ENCODE data around the gene SETD7.
A peak's percentile ranks its signal among the peaks of the same experiment; 100 is the strongest.

SETD7 gene

DNA sequence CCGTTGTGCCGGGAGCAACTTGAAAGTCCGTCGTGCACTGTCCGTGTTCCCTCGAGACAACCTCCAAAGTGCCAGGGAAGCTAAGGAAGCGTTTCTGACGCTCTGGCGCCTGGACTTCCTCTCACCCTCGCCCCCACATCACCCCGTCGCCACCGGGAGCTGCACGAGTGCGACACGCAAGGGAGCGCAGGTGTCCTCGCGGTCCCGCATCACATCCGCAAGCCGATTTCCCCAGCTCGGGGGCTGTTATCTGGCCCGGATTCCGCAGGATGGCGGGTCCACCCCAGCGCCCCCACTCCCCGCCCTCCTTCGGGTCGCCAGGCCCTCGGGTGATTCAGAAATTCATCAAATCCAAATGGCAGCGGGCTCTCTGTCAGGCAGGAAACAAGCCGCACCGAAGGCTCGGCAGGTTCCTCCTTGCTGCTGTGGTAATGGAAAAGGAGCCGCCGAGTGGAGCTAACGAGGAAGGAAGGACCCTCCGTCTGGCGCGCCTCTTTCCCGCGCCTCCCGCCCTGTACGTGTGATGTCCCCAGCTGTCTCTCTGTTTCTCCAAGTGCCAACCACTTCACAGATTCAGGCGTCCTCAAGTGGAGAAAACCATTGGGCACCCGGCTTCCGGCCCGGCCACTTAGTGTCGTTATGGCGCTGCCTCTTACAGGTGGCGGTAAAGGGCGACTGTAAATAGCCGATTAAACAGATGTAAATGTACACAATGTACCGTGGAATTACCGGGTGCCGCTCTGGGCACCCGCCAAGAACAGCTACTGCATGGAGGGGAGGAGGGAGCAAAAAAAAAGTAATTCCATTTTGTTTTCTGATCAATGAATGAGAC is 921 bp upstream of the SETD7 start:
- Histone ChIP-seq H3K27ac (ENCODE audit: low read depth, low read length) (peak overlapping the region; percentile 93), H3K27me3 (ENCODE audit: control insufficient read depth in 1 of 2, insufficient read depth in 2 of 2, low read length in 2 of 2) (no peaks in the 10 kb centered on the region), H3K4me3 (ENCODE audit: low read depth in 1 of 2, low read length in 2 of 2) (peak overlapping the region; percentile 82 to 98), H3K36me3 (ENCODE audit: insufficient read depth, low read length) (no peaks in the 10 kb centered on the region), H3K9me3 (ENCODE audit: low read length) (no peaks in the 10 kb centered on the region), H3K9ac (ENCODE audit: low read length) (peak overlapping the region; percentile 66), H3K4me1 (ENCODE audit: insufficient read depth, low read length) (peaks cover 61% of the 10 kb centered on the region)

DNA sequence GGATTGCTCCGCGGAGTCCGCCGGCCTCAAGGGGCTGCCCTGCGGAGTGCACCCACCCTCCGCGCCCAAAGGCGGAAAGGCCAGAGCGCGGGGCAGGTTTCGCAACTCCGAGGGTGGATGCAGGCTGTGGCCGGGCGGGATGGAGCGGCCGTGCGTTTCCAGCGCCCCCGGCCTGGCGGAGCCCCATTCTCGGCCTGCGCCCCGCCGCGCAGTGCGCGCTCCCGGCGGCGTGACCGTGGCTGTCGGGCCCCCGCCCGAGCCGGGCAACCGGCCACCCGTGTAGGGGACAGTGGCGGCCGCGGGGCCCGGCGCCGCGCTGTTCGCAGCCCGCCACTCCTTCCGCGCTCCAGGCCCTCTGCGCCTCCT is 331 bp downstream of the SETD7 start:
- Histone ChIP-seq H3K36me3 (ENCODE audit: insufficient read depth, low read length) (no peaks in the 10 kb centered on the region), H3K27me3 (ENCODE audit: control insufficient read depth in 1 of 2, insufficient read depth in 2 of 2, low read length in 2 of 2) (no peaks in the 10 kb centered on the region), H3K4me1 (ENCODE audit: insufficient read depth, low read length) (peaks cover 72% of the 10 kb centered on the region)

DNA sequence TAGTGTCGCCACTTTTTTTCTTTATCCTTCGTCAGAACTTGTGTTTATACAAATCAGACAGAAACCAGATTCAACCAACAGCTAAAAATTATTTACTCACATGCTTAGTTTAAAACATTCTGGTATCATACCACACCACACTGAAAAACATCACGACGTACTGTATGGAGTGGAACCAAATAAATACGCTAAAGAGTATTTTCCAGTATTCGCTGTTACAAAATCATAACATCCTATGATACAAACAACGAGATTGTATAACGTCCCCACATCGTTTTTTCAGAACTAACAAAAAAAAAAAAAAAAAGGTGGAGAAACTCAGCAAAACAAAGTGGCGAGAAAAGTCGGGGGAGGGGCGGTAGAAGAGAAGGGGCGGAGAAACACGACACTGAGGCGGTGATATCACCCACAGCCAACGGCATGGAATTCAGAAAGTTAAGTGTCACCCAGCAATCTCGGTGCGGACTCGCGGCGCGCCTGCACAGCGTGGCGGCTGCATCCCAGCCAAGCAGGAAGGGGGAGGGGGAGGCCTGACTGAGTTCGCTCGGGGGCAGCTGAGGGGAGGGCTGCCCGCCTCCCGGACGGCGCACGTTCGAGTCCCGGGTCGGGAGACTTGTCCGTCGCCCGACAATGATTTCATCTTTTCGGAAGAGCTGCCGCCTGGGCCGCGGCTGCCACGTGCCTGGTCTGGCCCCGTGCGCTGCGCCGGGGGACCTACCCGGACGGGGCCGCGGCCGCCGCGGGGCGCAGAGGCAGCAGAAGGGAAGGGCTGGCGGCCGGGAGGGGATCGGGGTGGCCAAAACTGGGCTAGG is 920 bp downstream of the SETD7 start:
- peak overlapping the region; percentile 93 for H3K27ac ChIP-seq (ENCODE audit: low read depth, low read length)
- no peaks in the 10 kb centered on the region for H3K9me3 ChIP-seq (ENCODE audit: low read length)
- peak overlapping the region; percentile 82 to 98 for H3K4me3 ChIP-seq (ENCODE audit: low read depth in 1 of 2, low read length in 2 of 2)
- H3K4me1 ChIP-seq (ENCODE audit: insufficient read depth, low read length) = peaks cover 73% of the 10 kb centered on the region
- H3K9ac ChIP-seq (ENCODE audit: low read length) = peak overlapping the region; percentile 66
- no peaks in the 10 kb centered on the region for H3K36me3 ChIP-seq (ENCODE audit: insufficient read depth, low read length)
- H3K27me3 ChIP-seq (ENCODE audit: control insufficient read depth in 1 of 2, insufficient read depth in 2 of 2, low read length in 2 of 2) = no peaks in the 10 kb centered on the region

More for the DNA sequence above, 331 bp downstream of the SETD7 start:
- Histone ChIP-seq H3K4me3 (ENCODE audit: low read depth in 1 of 2, low read length in 2 of 2) (peak overlapping the region; percentile 82 to 98), H3K27ac (ENCODE audit: low read depth, low read length) (peak overlapping the region; percentile 93), H3K9me3 (ENCODE audit: low read length) (no peaks in the 10 kb centered on the region), H3K9ac (ENCODE audit: low read length) (peak overlapping the region; percentile 66)

DNA sequence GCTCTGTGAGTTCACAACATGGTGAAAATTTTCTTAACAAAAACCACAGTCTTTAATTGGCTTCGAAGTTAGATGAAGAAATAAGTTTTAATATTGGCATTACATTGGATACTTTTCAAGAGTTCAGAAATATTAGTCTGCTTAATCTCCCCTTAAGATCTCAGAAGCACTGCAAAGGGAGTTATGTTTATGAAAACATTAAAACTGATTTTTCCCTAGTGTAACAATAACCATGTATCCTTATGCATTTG is 1.5 kb downstream of the SETD7 start:
- Histone ChIP-seq H3K4me3 (ENCODE audit: low read depth in 1 of 2, low read length in 2 of 2) (peak overlapping the region; percentile 82 to 98), H3K4me1 (ENCODE audit: insufficient read depth, low read length) (peaks cover 71% of the 10 kb centered on the region)

DNA sequence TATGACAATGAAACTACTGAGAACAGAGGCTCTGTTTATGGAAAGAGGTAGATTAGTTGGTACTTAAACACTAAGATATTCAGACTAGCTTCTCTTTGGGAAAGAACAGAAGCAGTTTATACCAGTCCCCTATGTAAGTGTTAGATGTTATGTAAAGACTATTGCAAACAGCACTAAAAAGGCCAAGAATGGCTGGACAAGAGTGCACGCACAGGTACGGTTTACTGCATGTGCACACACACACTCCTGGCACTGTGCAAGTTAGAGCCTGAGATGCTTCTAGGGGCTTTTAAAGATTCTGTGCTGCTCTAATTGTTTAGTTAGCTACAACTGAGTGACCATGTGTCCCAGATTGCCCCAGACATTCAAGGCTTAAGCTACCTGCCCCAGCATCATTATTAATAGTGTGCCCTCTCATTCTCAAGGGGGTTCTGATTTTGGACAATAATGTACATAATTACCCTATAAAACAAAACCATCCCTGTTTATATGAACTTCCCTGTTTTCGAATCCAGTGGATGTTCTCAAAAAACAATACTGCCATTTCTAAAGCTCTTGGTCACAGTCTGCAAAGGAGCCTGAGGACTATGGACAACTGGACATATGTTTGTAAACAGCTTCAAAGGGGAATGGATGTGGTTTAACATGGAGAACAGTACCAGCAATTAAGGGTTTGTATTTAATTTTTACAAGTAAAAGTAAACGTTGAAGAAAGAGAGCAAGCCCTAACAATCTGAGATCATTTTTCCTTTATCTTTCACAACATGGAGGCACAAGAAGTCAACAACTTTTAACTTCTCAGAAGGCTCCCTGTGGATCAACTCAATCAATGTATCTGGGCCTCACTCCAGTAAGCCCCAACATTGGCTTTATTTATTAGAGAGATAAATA is 2.0 kb downstream of the SETD7 start:
- peaks cover 65% of the 10 kb centered on the region for H3K4me1 ChIP-seq (ENCODE audit: insufficient read depth, low read length)
- peak overlapping the region; percentile 66 for H3K9ac ChIP-seq (ENCODE audit: low read length)
- no peaks in the 10 kb centered on the region for H3K27me3 ChIP-seq (ENCODE audit: control insufficient read depth in 1 of 2, insufficient read depth in 2 of 2, low read length in 2 of 2)
- peak overlapping the region; percentile 54 for H3K27ac ChIP-seq (ENCODE audit: low read depth, low read length)
- no peaks in the 10 kb centered on the region for H3K9me3 ChIP-seq (ENCODE audit: low read length)
- peak overlapping the region; percentile 82 to 98 for H3K4me3 ChIP-seq (ENCODE audit: low read depth in 1 of 2, low read length in 2 of 2)
- H3K36me3 ChIP-seq (ENCODE audit: insufficient read depth, low read length) = no peaks in the 10 kb centered on the region

More for the DNA sequence above, 1.5 kb downstream of the SETD7 start:
- Histone ChIP-seq H3K9me3 (ENCODE audit: low read length) (no peaks in the 10 kb centered on the region), H3K36me3 (ENCODE audit: insufficient read depth, low read length) (no peaks in the 10 kb centered on the region), H3K27ac (ENCODE audit: low read depth, low read length) (peak overlapping the region; percentile 41), H3K9ac (ENCODE audit: low read length) (peak overlapping the region; percentile 66), H3K27me3 (ENCODE audit: control insufficient read depth in 1 of 2, insufficient read depth in 2 of 2, low read length in 2 of 2) (no peaks in the 10 kb centered on the region)

DNA sequence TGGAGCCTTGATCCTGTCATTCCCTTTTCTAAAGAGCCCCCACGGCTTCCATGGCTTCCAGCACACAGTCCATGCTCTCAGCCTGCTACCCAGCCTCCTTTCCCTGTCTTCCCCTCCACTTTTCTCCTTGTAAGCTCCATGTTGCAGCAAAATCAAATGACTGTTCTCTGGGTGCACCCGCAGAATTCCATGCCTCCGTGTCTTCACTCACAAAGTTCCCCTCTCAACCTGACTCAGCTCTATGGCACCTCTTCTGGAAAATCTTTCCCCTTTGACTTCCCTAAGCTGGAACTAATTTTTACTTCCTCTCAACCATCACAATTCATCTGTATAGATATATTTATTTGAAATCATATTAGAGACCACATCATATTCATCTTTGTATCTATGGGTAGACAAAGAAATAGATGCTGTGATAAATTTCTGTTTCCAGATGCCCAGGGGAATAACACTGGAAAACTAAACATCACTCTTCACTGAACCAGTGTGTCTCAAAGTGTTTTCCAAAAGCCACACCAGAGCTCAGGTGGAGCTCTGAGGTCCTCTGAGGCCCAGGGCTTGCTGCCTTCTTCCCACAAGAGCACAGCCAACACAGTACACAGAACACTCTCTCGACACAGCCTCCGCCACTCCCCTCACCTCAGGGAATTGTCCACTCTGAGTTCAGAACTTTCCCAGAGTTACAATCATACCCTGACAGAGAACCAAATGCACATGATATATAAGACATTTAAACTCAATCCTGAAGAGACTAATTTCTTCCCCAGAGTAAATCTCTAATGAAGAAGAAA is 3.3 kb downstream of the SETD7 start:
- H3K9ac ChIP-seq (ENCODE audit: low read length) = no peak overlapping the region
- H3K36me3 ChIP-seq (ENCODE audit: insufficient read depth, low read length) = no peaks in the 10 kb centered on the region

DNA sequence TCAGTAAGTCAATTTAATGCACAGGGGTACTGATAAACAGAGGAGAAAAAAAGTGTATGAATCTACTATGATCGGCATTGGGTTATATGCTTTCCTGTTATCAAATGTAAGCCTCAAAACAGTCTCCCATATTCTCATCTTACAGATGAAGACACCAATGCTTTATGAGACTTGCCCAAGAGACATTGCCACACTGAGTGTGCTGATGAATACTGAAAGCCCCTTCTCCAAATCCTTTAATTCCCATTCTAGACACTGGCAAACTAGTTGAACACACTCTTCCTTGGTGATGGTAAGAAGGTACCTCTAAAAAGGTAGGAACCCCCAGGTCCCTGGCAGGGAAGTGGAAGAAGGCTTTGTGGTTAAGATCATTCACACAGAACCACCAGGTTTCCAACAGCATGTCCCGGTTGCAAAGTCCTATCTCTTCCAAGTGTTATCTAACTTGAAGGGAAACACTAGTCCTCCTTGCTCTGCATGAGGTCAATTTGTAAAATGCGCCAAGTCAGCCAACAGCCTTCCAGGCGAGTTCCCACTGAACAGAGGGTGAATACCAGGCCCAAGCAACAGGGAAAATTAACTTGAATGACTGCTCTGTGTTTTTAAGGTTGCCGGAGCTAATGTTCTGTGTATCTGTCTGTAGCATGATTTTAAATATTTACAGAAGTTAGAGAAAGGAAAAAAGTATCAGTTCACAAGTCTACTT is 5.1 kb downstream of the SETD7 start:
- H3K27me3 ChIP-seq (ENCODE audit: control insufficient read depth in 1 of 2, insufficient read depth in 2 of 2, low read length in 2 of 2) = no peaks in the 10 kb centered on the region
- H3K27ac ChIP-seq (ENCODE audit: low read depth, low read length) = peak overlapping the region; percentile 56
- H3K9ac ChIP-seq (ENCODE audit: low read length) = no peak overlapping the region
- H3K36me3 ChIP-seq (ENCODE audit: insufficient read depth, low read length) = peaks cover 8% of the 10 kb centered on the region
- H3K4me1 ChIP-seq (ENCODE audit: insufficient read depth, low read length) = peaks cover 72% of the 10 kb centered on the region
- no peaks in the 10 kb centered on the region for H3K9me3 ChIP-seq (ENCODE audit: low read length)
- no peak overlapping the region for H3K4me3 ChIP-seq (ENCODE audit: low read depth in 1 of 2, low read length in 2 of 2)

More for the DNA sequence above, 3.3 kb downstream of the SETD7 start:
- Histone ChIP-seq H3K27ac (ENCODE audit: low read depth, low read length) (peak overlapping the region; percentile 8), H3K4me3 (ENCODE audit: low read depth in 1 of 2, low read length in 2 of 2) (no peak overlapping the region), H3K9me3 (ENCODE audit: low read length) (no peaks in the 10 kb centered on the region), H3K27me3 (ENCODE audit: control insufficient read depth in 1 of 2, insufficient read depth in 2 of 2, low read length in 2 of 2) (no peaks in the 10 kb centered on the region), H3K4me1 (ENCODE audit: insufficient read depth, low read length) (peaks cover 61% of the 10 kb centered on the region)

DNA sequence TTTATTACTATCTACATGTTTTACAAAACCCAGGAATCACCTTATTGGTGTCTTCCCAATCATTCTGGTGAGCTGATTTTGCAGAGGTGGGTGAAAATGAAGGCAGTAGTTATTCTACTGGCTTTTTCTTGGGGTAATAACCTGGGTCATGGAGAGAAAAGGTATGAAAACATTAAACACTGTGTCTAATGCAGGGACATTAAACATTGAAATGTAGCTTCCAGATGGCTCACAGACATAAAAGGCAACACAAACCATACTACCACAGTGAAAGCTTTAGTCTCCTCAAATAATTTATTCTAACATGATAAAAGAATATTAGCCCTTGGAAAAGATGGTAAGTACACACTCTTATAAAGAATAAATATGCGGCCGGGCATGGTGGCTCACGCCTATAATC is 8.0 kb downstream of the SETD7 start:
- no peak overlapping the region for H3K9ac ChIP-seq (ENCODE audit: low read length)
- H3K4me3 ChIP-seq (ENCODE audit: low read depth in 1 of 2, low read length in 2 of 2) = no peak overlapping the region
- peaks cover 25% of the 10 kb centered on the region for H3K36me3 ChIP-seq (ENCODE audit: insufficient read depth, low read length)
- no peaks in the 10 kb centered on the region for H3K27me3 ChIP-seq (ENCODE audit: control insufficient read depth in 1 of 2, insufficient read depth in 2 of 2, low read length in 2 of 2)
- H3K9me3 ChIP-seq (ENCODE audit: low read length) = no peaks in the 10 kb centered on the region
- H3K4me1 ChIP-seq (ENCODE audit: insufficient read depth, low read length) = peaks cover 56% of the 10 kb centered on the region
- no peak overlapping the region for H3K27ac ChIP-seq (ENCODE audit: low read depth, low read length)

DNA sequence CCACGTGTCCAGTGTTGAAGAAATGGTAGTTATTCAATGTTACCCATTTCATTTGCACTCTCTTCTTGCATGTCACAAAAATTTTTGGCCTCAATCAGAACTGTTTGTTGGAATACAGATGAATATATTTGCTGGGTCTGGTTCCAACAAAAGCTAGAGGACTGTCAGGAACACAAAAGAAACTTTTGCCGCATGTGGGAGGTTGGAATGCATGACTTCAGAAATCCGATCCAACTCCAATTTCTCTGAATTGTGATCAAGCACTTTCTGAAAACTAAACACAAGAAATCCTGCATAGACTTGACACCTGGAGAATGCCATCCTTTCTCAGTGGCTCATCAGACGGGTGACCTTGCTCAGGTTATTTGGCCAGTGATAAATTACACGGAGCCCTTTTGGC is 15.4 kb downstream of the SETD7 start:
- Histone ChIP-seq H3K9me3 (ENCODE audit: low read length) (no peaks in the 10 kb centered on the region), H3K27ac (ENCODE audit: low read depth, low read length) (no peak overlapping the region), H3K4me3 (ENCODE audit: low read depth in 1 of 2, low read length in 2 of 2) (no peak overlapping the region), H3K9ac (ENCODE audit: low read length) (no peak overlapping the region), H3K36me3 (ENCODE audit: insufficient read depth, low read length) (peaks cover 24% of the 10 kb centered on the region), H3K4me1 (ENCODE audit: insufficient read depth, low read length) (no peaks in the 10 kb centered on the region), H3K27me3 (ENCODE audit: control insufficient read depth in 1 of 2, insufficient read depth in 2 of 2, low read length in 2 of 2) (no peaks in the 10 kb centered on the region)

DNA sequence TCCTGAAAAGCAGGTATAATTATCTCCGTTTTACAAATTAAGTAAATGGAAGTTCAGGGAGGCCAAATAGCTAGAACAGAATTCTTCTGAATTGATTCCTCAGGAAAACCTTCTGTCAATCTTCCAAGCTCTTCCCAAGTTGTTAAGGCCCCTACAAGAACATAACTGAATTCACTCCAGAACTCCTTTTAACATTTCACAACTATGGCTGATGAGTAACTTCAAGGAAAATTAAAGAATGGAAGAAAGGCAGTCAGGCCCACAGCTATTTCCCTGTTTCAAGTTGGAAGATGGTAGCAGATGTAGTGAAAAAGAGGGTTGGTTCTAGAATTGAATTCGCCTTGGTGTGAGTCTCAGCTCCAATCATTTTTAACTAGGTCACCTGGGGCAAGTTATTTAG is 15.9 kb downstream of the SETD7 start:
- H3K27me3 ChIP-seq (ENCODE audit: control insufficient read depth in 1 of 2, insufficient read depth in 2 of 2, low read length in 2 of 2) = no peaks in the 10 kb centered on the region
- no peaks in the 10 kb centered on the region for H3K9me3 ChIP-seq (ENCODE audit: low read length)
- H3K4me1 ChIP-seq (ENCODE audit: insufficient read depth, low read length) = no peaks in the 10 kb centered on the region
- H3K9ac ChIP-seq (ENCODE audit: low read length) = no peak overlapping the region
- no peak overlapping the region for H3K4me3 ChIP-seq (ENCODE audit: low read depth in 1 of 2, low read length in 2 of 2)
- H3K36me3 ChIP-seq (ENCODE audit: insufficient read depth, low read length) = peaks cover 20% of the 10 kb centered on the region
- no peak overlapping the region for H3K27ac ChIP-seq (ENCODE audit: low read depth, low read length)

Data from muscle layer of colon (tissue), 2 donors.